ENCODE data around the gene SEZ6L.

Gene SEZ6L

DNA sequence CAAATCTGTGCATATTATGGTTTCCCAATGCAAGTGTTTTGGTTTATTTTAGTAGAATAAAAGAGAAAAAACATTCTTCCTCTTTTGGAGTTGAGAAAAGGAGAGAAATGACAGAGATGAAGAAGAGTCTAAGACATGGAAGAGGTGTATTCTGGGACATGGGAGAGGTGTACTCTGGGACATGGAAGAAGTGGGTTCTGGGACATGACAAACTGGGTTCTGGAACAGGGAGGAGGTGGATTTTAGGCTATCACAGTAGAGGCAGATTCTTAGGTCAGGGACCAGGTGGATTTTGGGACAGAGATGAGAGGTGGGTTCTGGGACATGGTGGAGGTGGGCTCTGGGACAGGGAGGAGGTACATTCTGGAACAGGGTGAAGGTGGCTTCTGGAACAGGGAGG lies 257.7 kb downstream of the SEZ6L start:
- Histone ChIP-seq H3K9me3 (ENCODE audit: insufficient read depth, low read length) (peaks cover 12% of the 10 kb centered on the region), H3K27me3 (ENCODE audit: insufficient read depth, insufficient read length) (peaks cover 29% of the 10 kb centered on the region), H3K9ac (ENCODE audit: insufficient read length, low read depth) (no peak overlapping the region), H3K4me3 (ENCODE audit: insufficient read length, low read depth) (no peak overlapping the region), H3K4me1 (ENCODE audit: insufficient read depth, insufficient read length) (peaks cover 10% of the 10 kb centered on the region), H3K36me3 (ENCODE audit: insufficient read depth, insufficient read length, low read length) (no peaks in the 10 kb centered on the region)
- no peak for DNase-seq (ENCODE audit: low read depth, low spot score)
- TF ChIP-seq YY1 (IDR thresholded peaks at IDR 0.05; ENCODE audit: insufficient read depth, insufficient read length), result no peak
- no peak for TF ChIP-seq ZNF274 (IDR thresholded peaks at IDR 0.05; ENCODE audit: low read depth, low read length)
- no peak for TF ChIP-seq SUZ12 (IDR thresholded peaks at IDR 0.05; ENCODE audit: extremely low read depth, insufficient read depth, insufficient read length)

GRCh38 chr22:26428515-26429457 lies 259.5 kb downstream of the SEZ6L start, which contains the start of gene ASPHD2:
ASPHD2 (plus strand) TSS chr22:26429260; CDS start chr22:26433616, 4,356 bp downstream.
- TF ChIP-seq SUZ12 (IDR thresholded peaks at IDR 0.05; ENCODE audit: extremely low read depth, insufficient read depth, insufficient read length) (no peak), YY1 (IDR thresholded peaks at IDR 0.05; ENCODE audit: insufficient read depth, insufficient read length) (no peak), ZNF274 (IDR thresholded peaks at IDR 0.05; ENCODE audit: low read depth, low read length) (no peak)
- Histone ChIP-seq H3K9ac (ENCODE audit: insufficient read length, low read depth) (peak within 1 kb of the TSS; percentile 79), H3K9me3 (ENCODE audit: insufficient read depth, low read length) (no peaks in the 10 kb centered on the region), H3K4me3 (ENCODE audit: insufficient read length, low read depth) (peak within 1 kb of the TSS; percentile 57), H3K4me1 (ENCODE audit: insufficient read depth, insufficient read length) (peaks cover 10% of the 10 kb centered on the region), H3K36me3 (ENCODE audit: insufficient read depth, insufficient read length, low read length) (peaks cover 5% of the 10 kb centered on the region), H3K27me3 (ENCODE audit: insufficient read depth, insufficient read length) (peaks cover 29% of the 10 kb centered on the region)
- no peak for DNase-seq (ENCODE audit: low read depth, low spot score)

- no peak for DNase-seq (ENCODE audit: low read depth, low spot score)
- peak overlapping the region; percentile 72 for H3K9ac ChIP-seq (ENCODE audit: insufficient read length, low read depth)
- TF ChIP-seq ZNF274 (IDR thresholded peaks at IDR 0.05; ENCODE audit: low read depth, low read length) (no peak), SUZ12 (IDR thresholded peaks at IDR 0.05; ENCODE audit: extremely low read depth, insufficient read depth, insufficient read length) (no peak), YY1 (IDR thresholded peaks at IDR 0.05; ENCODE audit: insufficient read depth, insufficient read length) (no peak)
- H3K4me3 ChIP-seq (ENCODE audit: insufficient read length, low read depth), result peak overlapping the region; percentile 49
- peaks cover 29% of the 10 kb centered on the region for H3K27me3 ChIP-seq (ENCODE audit: insufficient read depth, insufficient read length)
- H3K9me3 ChIP-seq (ENCODE audit: insufficient read depth, low read length), result no peaks in the 10 kb centered on the region
- peaks cover 10% of the 10 kb centered on the region for H3K4me1 ChIP-seq (ENCODE audit: insufficient read depth, insufficient read length)
- H3K36me3 ChIP-seq (ENCODE audit: insufficient read depth, insufficient read length, low read length), result peaks cover 14% of the 10 kb centered on the region
Observed at GRCh38 chr22:26429458-26430286, 260.4 kb downstream of the SEZ6L start.

GRCh38 chr22:26430600-26430999 lies 261.3 kb downstream of the SEZ6L start:
- Histone ChIP-seq H3K4me1 (ENCODE audit: insufficient read depth, insufficient read length) (peaks cover 10% of the 10 kb centered on the region), H3K9ac (ENCODE audit: insufficient read length, low read depth) (no peak overlapping the region), H3K4me3 (ENCODE audit: insufficient read length, low read depth) (no peak overlapping the region), H3K36me3 (ENCODE audit: insufficient read depth, insufficient read length, low read length) (peaks cover 17% of the 10 kb centered on the region), H3K9me3 (ENCODE audit: insufficient read depth, low read length) (no peaks in the 10 kb centered on the region), H3K27me3 (ENCODE audit: insufficient read depth, insufficient read length) (peaks cover 29% of the 10 kb centered on the region)
- DNase-seq (ENCODE audit: low read depth, low spot score), result no peak
- TF ChIP-seq SUZ12 (IDR thresholded peaks at IDR 0.05; ENCODE audit: extremely low read depth, insufficient read depth, insufficient read length) (no peak), YY1 (IDR thresholded peaks at IDR 0.05; ENCODE audit: insufficient read depth, insufficient read length) (no peak), ZNF274 (IDR thresholded peaks at IDR 0.05; ENCODE audit: low read depth, low read length) (no peak)

- peaks cover 21% of the 10 kb centered on the region for H3K36me3 ChIP-seq (ENCODE audit: insufficient read depth, insufficient read length, low read length)
- H3K9ac ChIP-seq (ENCODE audit: insufficient read length, low read depth), result no peak overlapping the region
- H3K9me3 ChIP-seq (ENCODE audit: insufficient read depth, low read length), result no peaks in the 10 kb centered on the region
- TF ChIP-seq ZNF274 (IDR thresholded peaks at IDR 0.05; ENCODE audit: low read depth, low read length) (no peak), YY1 (IDR thresholded peaks at IDR 0.05; ENCODE audit: insufficient read depth, insufficient read length) (no peak), SUZ12 (IDR thresholded peaks at IDR 0.05; ENCODE audit: extremely low read depth, insufficient read depth, insufficient read length) (no peak)
- no peak overlapping the region for H3K4me3 ChIP-seq (ENCODE audit: insufficient read length, low read depth)
- H3K27me3 ChIP-seq (ENCODE audit: insufficient read depth, insufficient read length), result peaks cover 29% of the 10 kb centered on the region
- H3K4me1 ChIP-seq (ENCODE audit: insufficient read depth, insufficient read length), result peaks cover 10% of the 10 kb centered on the region
- no peak for DNase-seq (ENCODE audit: low read depth, low spot score)
Observed at GRCh38 chr22:26431261-26431995, 262.2 kb downstream of the SEZ6L start.

DNA sequence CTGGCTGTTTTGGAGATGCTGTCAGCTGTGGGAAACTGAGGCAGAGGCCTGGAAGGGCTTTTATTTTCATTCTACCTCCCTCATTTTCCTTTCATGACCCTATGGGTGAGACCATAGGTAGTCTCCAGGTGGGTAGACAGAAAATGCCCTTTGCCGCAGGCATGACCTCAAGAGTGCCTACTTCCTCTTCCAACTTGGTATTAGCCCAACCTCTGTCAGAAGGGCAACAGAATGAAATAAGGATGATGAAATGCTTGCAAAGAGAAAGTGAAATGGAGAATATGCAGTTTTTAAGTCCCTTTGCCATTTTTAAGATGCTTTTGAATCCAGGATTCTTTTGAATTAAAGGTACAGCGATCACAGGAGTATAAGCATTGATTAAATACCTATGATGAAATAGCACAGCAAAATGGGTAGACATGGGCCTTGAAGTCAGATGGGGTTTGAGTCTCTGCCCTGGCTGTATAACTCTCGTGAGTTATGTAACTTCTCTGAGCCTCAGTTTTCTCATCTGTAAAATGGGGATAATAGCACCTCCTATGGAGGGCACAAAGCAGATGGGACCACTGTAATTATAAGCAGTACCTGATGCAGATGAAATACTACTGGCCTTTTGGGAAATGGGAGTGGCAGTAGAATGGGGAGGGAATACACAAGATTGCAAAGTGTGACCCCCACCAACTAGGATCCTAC lies 263.5 kb downstream of the SEZ6L start:
- Histone ChIP-seq H3K4me1 (ENCODE audit: insufficient read depth, insufficient read length) (peaks cover 10% of the 10 kb centered on the region), H3K36me3 (ENCODE audit: insufficient read depth, insufficient read length, low read length) (peaks cover 28% of the 10 kb centered on the region), H3K4me3 (ENCODE audit: insufficient read length, low read depth) (no peak overlapping the region), H3K9me3 (ENCODE audit: insufficient read depth, low read length) (no peaks in the 10 kb centered on the region), H3K9ac (ENCODE audit: insufficient read length, low read depth) (no peak overlapping the region), H3K27me3 (ENCODE audit: insufficient read depth, insufficient read length) (peaks cover 22% of the 10 kb centered on the region)
- TF ChIP-seq ZNF274 (IDR thresholded peaks at IDR 0.05; ENCODE audit: low read depth, low read length), result no peak
- no peak for TF ChIP-seq YY1 (IDR thresholded peaks at IDR 0.05; ENCODE audit: insufficient read depth, insufficient read length)
- TF ChIP-seq SUZ12 (IDR thresholded peaks at IDR 0.05; ENCODE audit: extremely low read depth, insufficient read depth, insufficient read length), result no peak
- no peak for DNase-seq (ENCODE audit: low read depth, low spot score)
